ENCODE results near the gene LYRM4. TPM values are rescaled to one million over a fixed set of nuclear protein-coding genes. Genes with fewer than 3 reads are reported as not detected.

The LYRM4 gene
- total and polyA plus RNA-seq, 2 donors (not counting 1 experiment from before 2014, with no cell fraction given): 14.5 to 31.9 TPM

DNA sequence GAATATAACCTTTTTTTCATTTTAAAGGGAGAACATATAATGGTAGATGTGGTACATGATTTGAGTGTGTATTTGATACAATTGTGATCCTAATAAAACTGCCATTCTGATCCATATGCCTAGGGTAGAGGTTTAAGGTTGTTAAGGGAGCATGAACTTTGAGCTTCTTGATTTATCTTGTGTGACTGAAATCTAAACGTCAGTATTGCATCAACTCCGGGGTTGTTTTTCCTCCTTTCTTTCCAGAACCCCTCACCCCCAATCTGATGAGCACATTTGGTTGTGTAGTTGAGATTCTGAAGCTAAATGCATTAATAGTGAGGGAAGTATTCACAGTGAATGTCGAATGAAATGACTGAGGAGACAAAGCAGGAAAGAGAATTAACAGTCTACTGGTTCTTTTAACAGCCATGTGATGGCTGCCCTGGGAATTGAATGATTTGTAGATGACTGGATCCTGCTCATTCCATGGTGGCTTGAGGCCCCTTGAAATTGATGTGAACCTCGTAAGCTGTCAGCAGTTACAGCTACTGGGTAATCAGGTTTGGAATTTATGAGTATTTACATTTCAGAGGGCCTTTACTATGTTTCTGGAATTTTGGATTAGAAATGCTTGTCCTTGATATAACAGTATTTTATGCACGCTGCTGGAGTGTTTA is 45.3 kb upstream of the LYRM4 start:
- Histone ChIP-seq H3K9me3 (ENCODE audit: control insufficient read depth, insufficient read depth, low read depth, low read length) (no peaks in the 10 kb centered on the region), H3K36me3 (ENCODE audit: control insufficient read depth, insufficient read depth, low read length) (no peaks in the 10 kb centered on the region), H3K4me3 (replicated peaks in 1 of 4; ENCODE audit: control extremely low read depth in 1 of 4, insufficient read depth in 1 of 4, low read depth in 3 of 4, low read length in 4 of 4) (no peak overlapping the region), H3K27ac (ENCODE audit: insufficient read depth, low read length) (no peak overlapping the region), H3K4me2 (ENCODE audit: extremely low read depth, insufficient read depth, low read length) (no peak overlapping the region), H3K4me1 (ENCODE audit: control insufficient read depth, extremely low read depth, insufficient read depth, low read length) (no peaks in the 10 kb centered on the region), H3K9ac (ENCODE audit: insufficient read depth, low read length) (no peak overlapping the region), H3K27me3 (ENCODE audit: control insufficient read depth, insufficient read depth, low read length) (no peaks in the 10 kb centered on the region), H2AFZ (ENCODE audit: low read length) (no peak overlapping the region), H3K79me2 (ENCODE audit: control insufficient read depth, insufficient read depth, low read length) (no peaks in the 10 kb centered on the region), H4K20me1 (ENCODE audit: control insufficient read depth, extremely low read depth, insufficient read depth, low read length) (no peaks in the 10 kb centered on the region)
- TF ChIP-seq EZH2 (IDR thresholded peaks at IDR 0.05; ENCODE audit: low read length, missing control alignments): no peak
- TF ChIP-seq, protein P1, sequence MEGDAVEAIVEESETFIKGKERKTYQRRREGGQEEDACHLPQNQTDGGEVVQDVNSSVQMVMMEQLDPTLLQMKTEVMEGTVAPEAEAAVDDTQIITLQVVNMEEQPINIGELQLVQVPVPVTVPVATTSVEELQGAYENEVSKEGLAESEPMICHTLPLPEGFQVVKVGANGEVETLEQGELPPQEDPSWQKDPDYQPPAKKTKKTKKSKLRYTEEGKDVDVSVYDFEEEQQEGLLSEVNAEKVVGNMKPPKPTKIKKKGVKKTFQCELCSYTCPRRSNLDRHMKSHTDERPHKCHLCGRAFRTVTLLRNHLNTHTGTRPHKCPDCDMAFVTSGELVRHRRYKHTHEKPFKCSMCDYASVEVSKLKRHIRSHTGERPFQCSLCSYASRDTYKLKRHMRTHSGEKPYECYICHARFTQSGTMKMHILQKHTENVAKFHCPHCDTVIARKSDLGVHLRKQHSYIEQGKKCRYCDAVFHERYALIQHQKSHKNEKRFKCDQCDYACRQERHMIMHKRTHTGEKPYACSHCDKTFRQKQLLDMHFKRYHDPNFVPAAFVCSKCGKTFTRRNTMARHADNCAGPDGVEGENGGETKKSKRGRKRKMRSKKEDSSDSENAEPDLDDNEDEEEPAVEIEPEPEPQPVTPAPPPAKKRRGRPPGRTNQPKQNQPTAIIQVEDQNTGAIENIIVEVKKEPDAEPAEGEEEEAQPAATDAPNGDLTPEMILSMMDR (conservative IDR thresholded peaks at IDR 0.05 in 1 of 2, IDR thresholded peaks at IDR 0.05 in 1 of 2; ENCODE audit: low read depth in 1 of 2, low read length in 2 of 2): no peak
- peak in 1 of 2 donors; percentile 1 for DNase-seq (ENCODE audit: low read depth in 2 of 2)

DNA sequence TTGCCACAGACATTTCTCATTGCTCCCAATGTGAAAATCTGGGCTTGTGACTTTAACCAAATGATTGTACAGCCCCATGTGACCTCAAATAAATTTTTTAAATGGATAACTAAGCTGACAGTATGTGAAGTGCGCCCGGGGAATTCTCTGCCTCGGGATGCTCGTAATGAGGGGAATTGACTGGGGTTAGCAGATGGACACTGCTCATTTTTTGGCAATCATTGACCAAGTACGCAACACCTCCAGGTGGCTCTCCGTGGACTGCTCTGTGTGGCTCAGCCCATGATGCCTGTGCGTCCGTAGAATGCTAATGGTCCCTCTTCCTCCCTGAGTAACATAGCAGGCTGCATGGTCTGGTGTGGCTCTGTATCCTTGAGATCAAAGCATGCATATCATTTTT is 42.9 kb upstream of the LYRM4 start:
- Histone ChIP-seq H3K9me3 (ENCODE audit: control insufficient read depth, insufficient read depth, low read depth, low read length) (no peaks in the 10 kb centered on the region), H3K4me1 (ENCODE audit: control insufficient read depth, extremely low read depth, insufficient read depth, low read length) (no peaks in the 10 kb centered on the region), H3K4me2 (ENCODE audit: extremely low read depth, insufficient read depth, low read length) (no peak overlapping the region), H3K27ac (ENCODE audit: insufficient read depth, low read length) (no peak overlapping the region), H4K20me1 (ENCODE audit: control insufficient read depth, extremely low read depth, insufficient read depth, low read length) (no peaks in the 10 kb centered on the region), H3K9ac (ENCODE audit: insufficient read depth, low read length) (no peak overlapping the region), H3K27me3 (ENCODE audit: control insufficient read depth, insufficient read depth, low read length) (no peaks in the 10 kb centered on the region), H3K79me2 (ENCODE audit: control insufficient read depth, insufficient read depth, low read length) (no peaks in the 10 kb centered on the region), H3K36me3 (ENCODE audit: control insufficient read depth, insufficient read depth, low read length) (no peaks in the 10 kb centered on the region), H3K4me3 (replicated peaks in 1 of 4; ENCODE audit: control extremely low read depth in 1 of 4, insufficient read depth in 1 of 4, low read depth in 3 of 4, low read length in 4 of 4) (no peak overlapping the region), H2AFZ (ENCODE audit: low read length) (no peak overlapping the region)
- TF ChIP-seq, protein P1 (conservative IDR thresholded peaks at IDR 0.05 in 1 of 2, IDR thresholded peaks at IDR 0.05 in 1 of 2; ENCODE audit: low read depth in 1 of 2, low read length in 2 of 2): no peak
- TF ChIP-seq EZH2 (IDR thresholded peaks at IDR 0.05; ENCODE audit: low read length, missing control alignments): no peak
- DNase-seq (ENCODE audit: low read depth in 2 of 2): no peak

DNA sequence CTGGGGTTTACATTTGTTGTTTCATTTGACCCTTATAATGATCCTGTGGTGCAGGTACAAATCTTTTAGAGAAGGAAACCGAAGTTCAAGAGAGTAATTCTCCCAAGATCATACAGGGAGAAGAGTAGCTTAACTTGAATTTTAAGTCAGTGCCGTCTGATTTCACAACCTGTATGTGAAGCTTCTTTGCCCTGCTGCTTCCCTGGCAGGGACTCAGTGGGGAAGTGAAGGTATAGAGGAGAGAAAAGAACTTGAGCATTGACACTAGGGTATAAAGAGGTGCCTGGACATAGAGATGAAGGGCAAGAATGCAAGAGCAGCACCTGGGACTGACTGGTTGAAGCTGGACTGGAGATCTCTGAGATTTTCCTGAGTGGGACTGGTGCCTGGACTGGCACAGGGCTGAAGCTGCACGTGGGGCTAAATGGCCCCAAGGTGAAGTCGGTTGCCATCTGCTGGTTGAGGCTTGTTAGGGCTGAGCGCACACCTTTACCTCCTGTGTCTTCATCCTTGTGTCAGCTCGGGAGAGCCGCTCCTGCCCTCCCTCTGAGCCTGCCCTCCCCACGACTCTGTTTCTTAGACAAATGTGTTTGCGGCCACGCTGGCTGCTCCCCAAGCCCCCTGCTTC is 42.4 kb upstream of the LYRM4 start:
- Histone ChIP-seq H3K27ac (ENCODE audit: insufficient read depth, low read length) (no peak overlapping the region), H4K20me1 (ENCODE audit: control insufficient read depth, extremely low read depth, insufficient read depth, low read length) (no peaks in the 10 kb centered on the region), H2AFZ (ENCODE audit: low read length) (no peak overlapping the region), H3K4me3 (replicated peaks in 1 of 4; ENCODE audit: control extremely low read depth in 1 of 4, insufficient read depth in 1 of 4, low read depth in 3 of 4, low read length in 4 of 4) (no peak overlapping the region), H3K4me1 (ENCODE audit: control insufficient read depth, extremely low read depth, insufficient read depth, low read length) (no peaks in the 10 kb centered on the region), H3K79me2 (ENCODE audit: control insufficient read depth, insufficient read depth, low read length) (no peaks in the 10 kb centered on the region), H3K9ac (ENCODE audit: insufficient read depth, low read length) (no peak overlapping the region), H3K36me3 (ENCODE audit: control insufficient read depth, insufficient read depth, low read length) (no peaks in the 10 kb centered on the region), H3K9me3 (ENCODE audit: control insufficient read depth, insufficient read depth, low read depth, low read length) (no peaks in the 10 kb centered on the region), H3K27me3 (ENCODE audit: control insufficient read depth, insufficient read depth, low read length) (no peaks in the 10 kb centered on the region), H3K4me2 (ENCODE audit: extremely low read depth, insufficient read depth, low read length) (no peak overlapping the region)
- DNase-seq (ENCODE audit: low read depth in 2 of 2): peak in 1 of 2 donors; percentile 21
- TF ChIP-seq, protein P1 (conservative IDR thresholded peaks at IDR 0.05 in 1 of 2, IDR thresholded peaks at IDR 0.05 in 1 of 2; ENCODE audit: low read depth in 1 of 2, low read length in 2 of 2): peak in 1 of 2 donors; percentile 26
- TF ChIP-seq EZH2 (IDR thresholded peaks at IDR 0.05; ENCODE audit: low read length, missing control alignments): no peak
